NCI-H2171 (cell line): ENCODE measurements around the gene LIN54.
"Not testable (repeated sequence)": the region's sequence is repeated elsewhere in the genome, so short reads cannot be mapped to it uniquely, and the experiment has no call there.

ENCODE experiments used
- DNase-seq: peaks from one replicate; lab custom pipeline; 2025; lab: John Stamatoyannopoulos, UW

Gene LIN54

GRCh38 chr4:82939414-82939813 is 71.2 kb downstream of the LIN54 start:
- no peak for DNase-seq

GRCh38 chr4:82934441-82934840 is 76.2 kb downstream of the LIN54 start:
- no peak for DNase-seq

GRCh38 chr4:82930848-82931755 is 79.5 kb downstream of the LIN54 start:
- no peak for DNase-seq

GRCh38 chr4:82921795-82922194 is 88.8 kb downstream of the LIN54 start:
- no peak for DNase-seq

- DNase-seq, result no peak
These were observed 91.2 kb downstream of the LIN54 start for GRCh38 chr4:82919386-82919785.

- DNase-seq, result no peak
These were observed 92.5 kb downstream of the LIN54 start for GRCh38 chr4:82918091-82918490.

- not testable (repeated sequence) for DNase-seq
These were observed 96.7 kb downstream of the LIN54 start for GRCh38 chr4:82913968-82914367.

- no peak for DNase-seq
These were observed 97.3 kb downstream of the LIN54 start for GRCh38 chr4:82913305-82913704.

GRCh38 chr4:82909326-82909725 is 101.3 kb downstream of the LIN54 start:
- no peak for DNase-seq

GRCh38 chr4:82906469-82906868 is 104.2 kb downstream of the LIN54 start:
- no peak for DNase-seq

- DNase-seq, result no peak
These were observed 105.4 kb downstream of the LIN54 start for GRCh38 chr4:82905205-82905604.

- DNase-seq, result no peak
These were observed 106.9 kb downstream of the LIN54 start for GRCh38 chr4:82903737-82904136.

- no peak for DNase-seq
These were observed 109.4 kb downstream of the LIN54 start for GRCh38 chr4:82901183-82901718.

GRCh38 chr4:82900411-82901182 is 110.0 kb downstream of the LIN54 start, which contains the start of gene THAP9:
THAP9 (plus strand) TSS chr4:82900735; CDS start chr4:82900803, 68 bp downstream.
- DNase-seq, result peak; percentile 84

GRCh38 chr4:82900066-82900410 is 110.6 kb downstream of the LIN54 start:
- DNase-seq, result peak; percentile 19

GRCh38 chr4:82899374-82900065 is 111.1 kb downstream of the LIN54 start:
- no peak for DNase-seq

GRCh38 chr4:82898322-82899243 is 112.0 kb downstream of the LIN54 start:
- no peak for DNase-seq

- DNase-seq, result no peak
These were observed 113.9 kb downstream of the LIN54 start for GRCh38 chr4:82896755-82897154.

GRCh38 chr4:82893942-82894341 is 116.7 kb downstream of the LIN54 start:
- no peak for DNase-seq

- no peak for DNase-seq
These were observed 118.2 kb downstream of the LIN54 start for GRCh38 chr4:82892467-82892802.
